Activated CD4-positive, alpha-beta memory T cell treated with anti-CD3 and anti-CD28 coated beads for 36 hours (primary cell): ENCODE data around the gene ROBO1. TPM values are rescaled to one million over a fixed set of nuclear protein-coding genes. Genes with fewer than 3 reads are reported as not detected.
A peak's percentile ranks its signal among the peaks of the same experiment; 100 is the strongest.

Experiments
- CTCF ChIA-PET: fragments of 350-600 bp; sonication (Branson Sonifier 250); formaldehyde crosslinking; loops from one replicate; lab custom pipeline; 2021; ENCODE audit warnings: antibody characterized with exemption, inconsistent platforms; lab: Charles Lee
- POLR2A ChIA-PET: fragments of 350-600 bp; sonication (Branson Sonifier 250); formaldehyde crosslinking; loops from one replicate; lab custom pipeline; 2021; ENCODE audit warnings: antibody characterized with exemption; lab: Charles Lee
- DNase-seq: peaks from one replicate; pipeline ENCODE4 v3.0.0-alpha.2; 2020
- H3K27ac Mint-ChIP-seq: one replicate; pipeline ENCODE4 v1.8.0; 2021; ENCODE audit warnings: mixed read lengths
- H3K27me3 Mint-ChIP-seq: one replicate; pipeline ENCODE4 v1.8.0; 2021; ENCODE audit warnings: mixed read lengths
- H3K36me3 Mint-ChIP-seq: one replicate; pipeline ENCODE4 v1.8.0; 2021; ENCODE audit warnings: mixed read lengths
- H3K4me1 Mint-ChIP-seq: one replicate; pipeline ENCODE4 v1.8.0; 2021; ENCODE audit warnings: low read depth, mixed read lengths
- H3K4me3 Mint-ChIP-seq: one replicate; pipeline ENCODE4 v1.8.0; 2021; ENCODE audit warnings: mild to moderate bottlenecking, mixed read lengths
- H3K9me3 Mint-ChIP-seq: one replicate; pipeline ENCODE4 v1.8.0; 2021; ENCODE audit warnings: mixed read lengths
- intact Hi-C: fragments of 100-400 bp; cut with micrococcal nuclease; formaldehyde crosslinking; loops from one replicate; pipeline ENCODE4 v1.15.1; 2023
- total RNA-seq, 2 experiments: library from RNA; stranded (reverse); gene quantifications; one replicate each; pipeline ENCODE4 v1.2.3, GENCODE V29; 2021

ROBO1 gene
- total RNA-seq, 2 experiments from 2014 or later, result not detected

GRCh38 chr3:79086514-79086913 lies 681.3 kb downstream of the ROBO1 start:
- H3K9me3 Mint-ChIP-seq, result peaks cover 3% of the 10 kb centered on the region
- H3K27me3 Mint-ChIP-seq, result no peaks in the 10 kb centered on the region
- no peaks in the 10 kb centered on the region for H3K4me1 Mint-ChIP-seq
- ChIA-PET CTCF (interaction anchor here (0.7 to 1.1 kb wide), 3 partner anchors 69 to 1752 kb away, joined by 3 to 5 read pairs (median 3); no protein-coding TSS in a partner anchor), POLR2A (interaction anchor here (0.6 kb wide), 1 partner anchor 12 kb away, joined by 3 read pairs; no protein-coding TSS in a partner anchor)
- intact Hi-C loops, result no loop called here
- H3K27ac Mint-ChIP-seq, result no peak overlapping the region
- H3K4me3 Mint-ChIP-seq, result no peak overlapping the region
- H3K36me3 Mint-ChIP-seq, result no peaks in the 10 kb centered on the region
- peak; percentile 8 for DNase-seq

GRCh38 chr3:79085171-79085570 lies 682.6 kb downstream of the ROBO1 start:
- Mint-ChIP-seq H3K36me3 (no peaks in the 10 kb centered on the region), H3K27ac (no peak overlapping the region), H3K9me3 (no peaks in the 10 kb centered on the region), H3K4me3 (no peak overlapping the region), H3K27me3 (no peaks in the 10 kb centered on the region), H3K4me1 (no peaks in the 10 kb centered on the region)
- intact Hi-C loops, result no loop called here
- CTCF ChIA-PET, result interaction anchor here (0.6 to 1.1 kb wide), 3 partner anchors 277 to 1791 kb away, joined by 3 to 5 read pairs (median 4); no protein-coding TSS in a partner anchor
- POLR2A ChIA-PET, result no interaction called here
- no peak for DNase-seq

GRCh38 chr3:79081335-79081734 lies 686.5 kb downstream of the ROBO1 start:
- H3K36me3 Mint-ChIP-seq, result no peaks in the 10 kb centered on the region

GRCh38 chr3:79074558-79074957 lies 693.2 kb downstream of the ROBO1 start:
- Mint-ChIP-seq H3K9me3 (peaks cover 4% of the 10 kb centered on the region), H3K27ac (no peak overlapping the region), H3K27me3 (no peaks in the 10 kb centered on the region), H3K4me3 (no peak overlapping the region), H3K36me3 (no peaks in the 10 kb centered on the region), H3K4me1 (no peaks in the 10 kb centered on the region)
- intact Hi-C loops, result no loop called here
- CTCF ChIA-PET, result no interaction called here
- POLR2A ChIA-PET, result interaction anchor here (0.6 kb wide), 1 partner anchor 12 kb away, joined by 3 read pairs; no protein-coding TSS in a partner anchor
- DNase-seq, result no peak

More at GRCh38 chr3:79081335-79081734, 686.5 kb downstream of the ROBO1 start:
- Mint-ChIP-seq H3K27ac (no peak overlapping the region), H3K4me1 (no peaks in the 10 kb centered on the region), H3K9me3 (no peaks in the 10 kb centered on the region), H3K4me3 (no peak overlapping the region), H3K27me3 (no peaks in the 10 kb centered on the region)
- ChIA-PET CTCF (no interaction called here), POLR2A (no interaction called here)
- intact Hi-C loops, result no loop called here
- no peak for DNase-seq

GRCh38 chr3:79067734-79068133 lies 700.1 kb downstream of the ROBO1 start:
- ChIA-PET POLR2A (no interaction called here), CTCF (no interaction called here)
- intact Hi-C loops, result no loop called here
- Mint-ChIP-seq H3K27ac (no peak overlapping the region), H3K4me3 (no peak overlapping the region), H3K9me3 (peaks cover 19% of the 10 kb centered on the region), H3K4me1 (no peaks in the 10 kb centered on the region), H3K27me3 (no peaks in the 10 kb centered on the region), H3K36me3 (no peaks in the 10 kb centered on the region)
- no peak for DNase-seq

GRCh38 chr3:79066481-79066880 lies 701.3 kb downstream of the ROBO1 start:
- CTCF ChIA-PET, result no interaction called here
- Mint-ChIP-seq H3K27me3 (no peaks in the 10 kb centered on the region), H3K4me1 (no peaks in the 10 kb centered on the region), H3K36me3 (no peaks in the 10 kb centered on the region), H3K9me3 (peaks cover 28% of the 10 kb centered on the region), H3K4me3 (no peak overlapping the region), H3K27ac (no peak overlapping the region)
- POLR2A ChIA-PET, result no interaction called here
- intact Hi-C loops, result no loop called here
- DNase-seq, result no peak

- intact Hi-C loops, result no loop called here
- CTCF ChIA-PET, result interaction anchor here (0.6 kb wide), 1 partner anchor 15 kb away, joined by 3 read pairs; no protein-coding TSS in a partner anchor
- H3K9me3 Mint-ChIP-seq, result peaks cover 35% of the 10 kb centered on the region
Measured at GRCh38 chr3:79063624-79064023, 704.2 kb downstream of the ROBO1 start.

GRCh38 chr3:79057756-79058155 lies 710.0 kb downstream of the ROBO1 start:
- CTCF ChIA-PET, result no interaction called here
- H3K27ac Mint-ChIP-seq, result no peak overlapping the region
- H3K9me3 Mint-ChIP-seq, result peaks cover 50% of the 10 kb centered on the region

More at GRCh38 chr3:79063624-79064023, 704.2 kb downstream of the ROBO1 start:
- POLR2A ChIA-PET, result no interaction called here
- no peak overlapping the region for H3K4me3 Mint-ChIP-seq
- H3K27ac Mint-ChIP-seq, result no peak overlapping the region
- no peak for DNase-seq
- no peaks in the 10 kb centered on the region for H3K27me3 Mint-ChIP-seq
- no peaks in the 10 kb centered on the region for H3K4me1 Mint-ChIP-seq
- no peaks in the 10 kb centered on the region for H3K36me3 Mint-ChIP-seq

GRCh38 chr3:79056498-79056897 lies 711.3 kb downstream of the ROBO1 start:
- H3K4me1 Mint-ChIP-seq, result no peaks in the 10 kb centered on the region
- DNase-seq, result no peak
- no peak overlapping the region for H3K27ac Mint-ChIP-seq
- peaks cover 2% of the 10 kb centered on the region for H3K36me3 Mint-ChIP-seq
- POLR2A ChIA-PET, result no interaction called here
- H3K27me3 Mint-ChIP-seq, result no peaks in the 10 kb centered on the region
- intact Hi-C loops, result no loop called here
- CTCF ChIA-PET, result no interaction called here
- H3K4me3 Mint-ChIP-seq, result no peak overlapping the region
- H3K9me3 Mint-ChIP-seq, result peaks cover 53% of the 10 kb centered on the region

More at GRCh38 chr3:79057756-79058155, 710.0 kb downstream of the ROBO1 start:
- no peak overlapping the region for H3K4me3 Mint-ChIP-seq
- H3K4me1 Mint-ChIP-seq, result no peaks in the 10 kb centered on the region
- peaks cover 2% of the 10 kb centered on the region for H3K36me3 Mint-ChIP-seq
- POLR2A ChIA-PET, result no interaction called here
- H3K27me3 Mint-ChIP-seq, result no peaks in the 10 kb centered on the region
- intact Hi-C loops, result no loop called here
- DNase-seq, result no peak

GRCh38 chr3:79052054-79052681 lies 715.6 kb downstream of the ROBO1 start:
- Mint-ChIP-seq H3K27me3 (no peaks in the 10 kb centered on the region), H3K4me3 (no peak overlapping the region), H3K36me3 (peaks cover 2% of the 10 kb centered on the region), H3K4me1 (no peaks in the 10 kb centered on the region), H3K27ac (no peak overlapping the region), H3K9me3 (peaks cover 70% of the 10 kb centered on the region)
- DNase-seq, result peak; percentile 9
- ChIA-PET POLR2A (no interaction called here), CTCF (no interaction called here)
- intact Hi-C loops, result no loop called here

GRCh38 chr3:79047581-79047980 lies 720.2 kb downstream of the ROBO1 start:
- H3K4me1 Mint-ChIP-seq, result no peaks in the 10 kb centered on the region
- intact Hi-C loops, result no loop called here

GRCh38 chr3:79041621-79042020 lies 726.2 kb downstream of the ROBO1 start:
- no peaks in the 10 kb centered on the region for H3K27me3 Mint-ChIP-seq
- ChIA-PET CTCF (no interaction called here), POLR2A (no interaction called here)
- no peak overlapping the region for H3K27ac Mint-ChIP-seq
- H3K36me3 Mint-ChIP-seq, result no peaks in the 10 kb centered on the region
- no peak overlapping the region for H3K4me3 Mint-ChIP-seq
- DNase-seq, result no peak
- intact Hi-C loops, result no loop called here
- no peaks in the 10 kb centered on the region for H3K4me1 Mint-ChIP-seq
- H3K9me3 Mint-ChIP-seq, result peaks cover 13% of the 10 kb centered on the region

More at GRCh38 chr3:79047581-79047980, 720.2 kb downstream of the ROBO1 start:
- Mint-ChIP-seq H3K9me3 (peaks cover 50% of the 10 kb centered on the region), H3K27ac (no peak overlapping the region), H3K27me3 (no peaks in the 10 kb centered on the region), H3K36me3 (no peaks in the 10 kb centered on the region), H3K4me3 (no peak overlapping the region)
- CTCF ChIA-PET, result no interaction called here
- DNase-seq, result no peak
- POLR2A ChIA-PET, result no interaction called here

GRCh38 chr3:79040701-79041100 lies 727.1 kb downstream of the ROBO1 start:
- POLR2A ChIA-PET, result no interaction called here
- CTCF ChIA-PET, result no interaction called here
- no peak overlapping the region for H3K27ac Mint-ChIP-seq
- no peak overlapping the region for H3K4me3 Mint-ChIP-seq
- DNase-seq, result no peak
- intact Hi-C loops, result no loop called here
- no peaks in the 10 kb centered on the region for H3K27me3 Mint-ChIP-seq
- H3K4me1 Mint-ChIP-seq, result no peaks in the 10 kb centered on the region
- H3K36me3 Mint-ChIP-seq, result no peaks in the 10 kb centered on the region
- peaks cover 13% of the 10 kb centered on the region for H3K9me3 Mint-ChIP-seq
